Measurements from ENCODE around the gene HDAC3.

HDAC3 gene

DNA sequence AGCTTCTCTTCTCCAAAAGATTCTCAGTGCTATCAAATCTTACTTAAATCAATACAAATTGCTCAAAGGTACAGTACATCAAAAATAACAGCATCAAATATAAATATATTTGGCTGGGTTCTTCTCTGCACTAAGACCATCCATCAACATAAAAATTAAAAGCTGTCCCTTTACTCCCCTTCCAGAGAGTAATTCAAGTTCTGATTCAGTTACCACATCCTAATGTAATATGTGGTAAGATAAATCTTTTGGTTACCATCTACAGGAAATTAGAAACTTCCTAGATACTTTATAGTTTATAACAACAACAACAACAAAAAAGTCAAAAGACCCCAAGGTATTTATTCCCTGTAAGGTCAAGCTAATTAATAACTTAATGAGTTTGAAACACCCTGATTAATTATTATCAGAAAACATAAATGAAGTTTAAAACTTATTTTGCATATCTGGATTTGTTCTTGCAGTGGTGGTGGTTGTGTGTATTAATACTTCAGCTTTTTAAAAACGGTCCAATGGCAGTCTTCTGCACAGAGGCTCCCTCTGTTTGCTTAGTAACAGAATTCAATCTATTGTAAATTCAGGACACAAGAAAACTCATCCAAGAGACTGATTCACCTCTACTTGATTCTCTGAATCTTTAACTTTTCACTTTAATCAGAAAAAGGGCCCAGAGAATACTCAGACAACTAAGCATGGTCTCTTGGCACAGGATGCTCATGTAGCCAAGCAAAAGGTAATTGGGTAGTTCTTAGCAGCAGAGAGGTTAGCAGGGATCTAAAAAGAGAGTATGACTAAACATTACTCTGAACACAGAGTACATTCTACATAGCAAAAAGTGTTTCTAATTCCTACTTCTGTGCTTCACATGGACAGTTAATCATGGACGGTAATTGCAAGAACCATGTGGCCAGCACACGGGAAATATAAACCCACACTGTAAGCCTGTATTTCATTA, 38.0 kb downstream of the HDAC3 start:
- DNase-seq: no peak

DNA sequence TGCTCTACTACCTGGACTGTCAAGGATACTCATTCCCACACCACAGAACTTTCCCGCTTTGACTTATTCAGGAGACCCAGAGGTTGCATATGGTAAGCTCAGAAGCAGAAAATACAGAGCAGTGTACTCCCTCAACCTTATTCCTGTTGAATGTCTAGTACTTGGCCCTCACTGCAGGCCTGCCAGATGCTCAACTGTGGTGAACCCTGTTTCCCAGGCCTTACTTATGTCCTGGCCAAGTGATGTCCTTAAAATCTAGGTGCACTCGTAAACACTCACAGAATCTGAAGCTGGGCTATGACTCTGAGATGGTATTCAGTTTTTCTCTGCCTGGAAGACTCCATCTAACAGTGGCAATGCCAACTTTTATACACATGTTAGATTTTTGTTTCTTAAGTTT, 38.8 kb downstream of the HDAC3 start:
- no peak for DNase-seq

GRCh38 chr5:141597394-141597793, 39.3 kb downstream of the HDAC3 start:
- DNase-seq: no peak

- no peak for DNase-seq
These were observed 39.8 kb downstream of the HDAC3 start for GRCh38 chr5:141596867-141597266.

DNA sequence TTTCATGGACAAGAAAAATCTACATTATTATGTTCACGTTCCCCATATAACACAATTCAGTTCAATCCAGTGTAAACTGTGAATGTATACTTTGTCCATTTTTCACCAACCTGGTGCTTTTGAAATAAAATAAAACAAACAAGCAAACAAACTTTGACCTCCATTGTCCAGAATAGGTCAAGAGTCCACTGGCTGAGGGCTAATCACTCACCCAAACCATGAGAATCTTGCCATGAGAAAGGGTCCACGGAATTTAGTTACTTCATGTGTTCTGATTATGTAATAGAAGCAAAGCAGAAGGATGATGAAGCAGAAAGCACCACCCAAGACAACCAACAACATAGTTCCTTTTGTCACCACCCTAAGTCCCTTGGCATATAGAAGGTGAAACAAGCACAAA, 46.5 kb downstream of the HDAC3 start:
- no peak for DNase-seq

DNA sequence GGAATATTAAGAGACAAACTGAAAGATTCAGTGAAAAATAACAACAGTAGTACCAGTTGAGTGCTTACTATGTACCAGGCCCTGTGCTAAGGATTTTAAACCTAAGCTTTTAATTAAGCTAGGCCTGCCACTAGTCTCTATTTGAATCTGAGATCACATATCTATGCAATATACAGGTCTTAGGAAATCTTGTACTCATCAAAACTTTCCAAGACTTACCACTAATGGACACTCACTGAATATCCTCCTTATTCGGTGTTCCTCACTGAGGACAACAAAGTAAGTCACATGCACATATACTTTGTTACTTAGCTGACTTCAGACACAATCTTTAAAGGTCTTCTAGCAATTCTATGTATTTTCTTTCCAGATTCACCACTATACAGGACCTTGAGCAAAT, 50.4 kb downstream of the HDAC3 start:
- no peak for DNase-seq

DNA sequence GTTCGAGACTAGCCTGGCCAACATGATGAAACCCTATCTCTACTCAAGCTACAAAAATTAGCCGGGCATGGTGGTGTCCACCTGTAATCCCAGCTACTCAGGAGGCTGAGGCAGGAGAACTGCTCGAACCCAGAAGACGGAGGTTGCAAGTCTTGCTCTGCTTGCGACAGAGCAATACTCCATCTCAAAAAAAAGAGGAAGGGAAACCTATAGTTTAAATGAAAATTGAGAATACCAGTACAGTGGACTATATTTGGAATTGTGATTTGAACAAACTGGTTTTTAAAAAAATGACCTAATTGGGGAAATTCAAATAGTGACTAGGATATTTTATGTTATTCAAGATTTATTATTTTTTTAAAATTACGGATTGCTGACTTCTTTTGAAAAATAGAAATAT, 51.1 kb downstream of the HDAC3 start:
- no peak for DNase-seq

- no peak for DNase-seq
These were observed 62.5 kb downstream of the HDAC3 start for GRCh38 chr5:141574122-141574510.

- DNase-seq: no peak
These were observed 63.0 kb downstream of the HDAC3 start for GRCh38 chr5:141573489-141574121.

All from KG1 (cell line).